Upper lobe of left lung (tissue), 6 donors: ENCODE results near the gene ARHGEF3. TPM values are rescaled to one million over a fixed set of nuclear protein-coding genes. Genes with fewer than 3 reads are reported as not detected.

Experiments used
- ATAC-seq, 2 donors: fragments of 200-7000 bp; cut with Tn5 transposase; one replicate each; pipeline ENCODE4 v1.9.1; 2022; ENCODE audit warnings: mild to moderate bottlenecking in 2 of 2, moderate library complexity in 2 of 2; ENCODE audit not compliant: low FRiP score in 2 of 2
- DNase-seq, 2 donors: peaks; one replicate each; pipeline ENCODE4 v3.0.0-alpha.2; 2019 to 2020
- H3K27ac ChIP-seq, 4 donors: fragments of 200-600 bp; sonication (generic); one replicate each; pipeline ENCODE4 v1.5.1; 2016 to 2019
- H3K27me3 ChIP-seq, 4 donors: fragments of 200-600 bp; sonication (generic); one replicate each; pipeline ENCODE4 v1.5.1; 2017 to 2019
- H3K36me3 ChIP-seq, 4 donors: fragments of 200-600 bp; sonication (generic); one replicate each; pipeline ENCODE4 v1.5.1; 2016 to 2019
- H3K4me1 ChIP-seq, 4 donors: fragments of 200-600 bp; sonication (generic); one replicate each; pipeline ENCODE4 v1.5.1; 2018 to 2019
- H3K4me3 ChIP-seq, 4 donors: fragments of 200-600 bp; sonication (generic); one replicate each; pipeline ENCODE4 v1.5.1; 2017 to 2019; ENCODE audit warnings: mild to moderate bottlenecking in 2 of 4, moderate library complexity in 1 of 4
- H3K9me3 ChIP-seq, 4 donors: fragments of 200-600 bp; sonication (generic); one replicate each; pipeline ENCODE4 v1.5.1; 2018 to 2019
- CTCF ChIP-seq, 6 experiments: fragments of 450-650 bp in 4 of 6; fragments of 200-600 bp in 2 of 6; sonication (generic) in 2 of 6; IDR thresholded peaks; one replicate each; pipeline ENCODE4 v1.5.1; 2016 to 2019; ENCODE audit warnings: antibody characterized with exemption in 6 of 6
- EP300 ChIP-seq, 4 donors: sonication (generic); formaldehyde crosslinking; IDR thresholded peaks; one replicate each; pipeline ENCODE4 v1.5.1; 2017; ENCODE audit warnings: antibody characterized with exemption in 4 of 4, control low read depth in 2 of 4
- POLR2A ChIP-seq, 4 donors: fragments of 450-650 bp; IDR thresholded peaks; one replicate each; pipeline ENCODE4 v1.5.1; 2016 to 2017; ENCODE audit warnings: antibody characterized with exemption in 4 of 4, mild to moderate bottlenecking in 2 of 4
- POLR2AphosphoS5 ChIP-seq, 2 donors: sonication (generic); formaldehyde crosslinking; IDR thresholded peaks; one replicate each; pipeline ENCODE4 v1.5.1; 2017; ENCODE audit warnings: antibody characterized with exemption in 2 of 2
- WGBS, 2 donors: methylation state at CpG; one replicate each; pipeline ENCODE4 v1.1.5; 2017 to 2018; 5-methylcytosine and 5-hydroxymethylcytosine counted together
- total RNA-seq, 6 donors: library from RNA; depleted of rRNA in 4 of 6; stranded (reverse); fragments of >200 nt in 4 of 6; gene quantifications; one replicate each; pipeline versions ENCODE4 v1.1.0 to v1.2.1, GENCODE V29; 2016 to 2021
- donor health status: DM: no; HTN: no; CAD: no; lungs with moderate emphysema.
- donor health status: DM: no; HTN: yes; CAD: no; lungs with severe emphysema.

The ARHGEF3 gene
- total RNA-seq, 6 donors from 2014 or later: 26.6 to 38.9 (median 30.0) TPM

DNA sequence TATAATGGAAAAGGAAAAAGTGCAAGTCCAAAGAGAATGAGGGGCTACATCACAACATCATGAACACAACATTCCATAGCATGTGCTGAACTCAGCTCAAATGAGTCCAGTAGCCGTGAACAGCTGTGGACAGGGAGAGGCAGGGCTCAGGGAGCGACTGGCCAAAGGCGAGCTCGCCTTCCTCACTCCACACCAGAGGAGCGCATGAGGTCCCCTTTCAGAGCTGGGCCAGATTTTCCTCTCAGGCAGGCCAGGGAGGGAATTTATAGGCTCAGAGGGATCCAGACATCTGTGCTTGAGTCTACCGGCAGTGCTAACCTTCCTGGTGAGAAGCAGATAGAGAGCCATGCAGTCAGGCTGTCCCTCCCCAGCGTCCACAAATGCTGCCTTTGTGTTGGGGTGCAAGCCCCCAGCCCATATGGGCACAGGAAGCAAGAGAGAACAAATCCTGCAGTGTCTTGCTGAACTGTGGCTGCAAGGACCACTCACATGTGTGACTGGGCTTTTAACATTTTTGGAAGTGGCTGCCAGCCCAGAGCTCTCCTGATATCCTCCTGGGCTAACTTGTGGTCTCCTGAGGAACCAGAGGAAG is 32.5 kb downstream of the ARHGEF3 start:
- Histone ChIP-seq H3K9me3 (no peaks in the 10 kb centered on the region), H3K36me3 (peaks cover 0 to 34% (median 16%) of the 10 kb centered on the region in 4 donors), H3K4me1 (peaks cover 0 to 20% (median 15%) of the 10 kb centered on the region in 4 donors), H3K4me3 (no peak overlapping the region), H3K27me3 (no peaks in the 10 kb centered on the region), H3K27ac (peak overlapping the region in 3 of 4 donors; percentile 26 to 53 (median 44))
- TF ChIP-seq POLR2AphosphoS5 (IDR thresholded peaks at IDR 0.05) (no peak), EP300 (IDR thresholded peaks at IDR 0.05) (no peak), CTCF (IDR thresholded peaks at IDR 0.05) (no peak), POLR2A (IDR thresholded peaks at IDR 0.05) (no peak)
- WGBS, 2 donors: 90 to 91% methylated on average over 7 of the region's 7 CpGs
- DNase-seq (peak in 1 of 2 donors; percentile 13), ATAC-seq (peak; percentile 43 to 69)

DNA sequence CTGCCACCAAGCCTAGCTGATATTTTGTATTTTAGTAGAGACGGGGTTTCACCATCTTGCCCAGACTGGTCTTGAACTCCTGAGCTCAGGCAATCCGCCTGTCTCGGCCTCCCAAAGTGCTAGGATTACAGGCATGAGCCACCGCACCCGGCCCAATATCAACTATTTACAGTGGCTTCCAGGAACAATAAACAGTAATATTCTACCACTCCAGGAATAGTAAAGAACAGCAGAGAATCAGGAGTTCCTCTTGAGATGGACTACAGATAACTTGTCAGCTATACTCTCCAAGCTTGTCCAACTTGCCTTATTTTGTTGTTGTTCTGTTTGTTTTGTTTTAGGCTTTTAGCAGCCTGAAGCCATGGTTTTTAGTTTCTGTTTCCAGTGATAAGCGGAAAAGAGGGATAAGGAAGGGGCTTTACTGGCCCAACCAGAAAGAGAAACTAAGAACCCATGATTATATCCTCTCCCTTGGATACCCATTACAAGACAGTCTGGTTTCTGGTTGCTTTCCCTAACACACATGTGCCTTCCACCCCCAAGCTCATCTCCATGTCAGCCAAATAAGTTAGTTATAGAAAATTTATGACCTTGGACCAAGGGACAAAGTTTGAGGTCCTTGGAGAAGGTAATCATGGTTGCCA is 36.7 kb downstream of the ARHGEF3 start:
- TF ChIP-seq CTCF (IDR thresholded peaks at IDR 0.05) (no peak), EP300 (IDR thresholded peaks at IDR 0.05) (no peak)
- Histone ChIP-seq H3K9me3 (no peaks in the 10 kb centered on the region), H3K4me1 (peaks cover 3 to 34% (median 26%) of the 10 kb centered on the region in 4 donors), H3K27ac (peak overlapping the region; percentile 8 to 48 (median 24)), H3K27me3 (no peaks in the 10 kb centered on the region), H3K36me3 (peaks cover 0 to 8% (median 0%) of the 10 kb centered on the region in 4 donors), H3K4me3 (no peak overlapping the region)
- no peak for DNase-seq
- WGBS, 2 donors: 78% methylated on average over 6 of the region's 6 CpGs
- ATAC-seq: no peak

DNA sequence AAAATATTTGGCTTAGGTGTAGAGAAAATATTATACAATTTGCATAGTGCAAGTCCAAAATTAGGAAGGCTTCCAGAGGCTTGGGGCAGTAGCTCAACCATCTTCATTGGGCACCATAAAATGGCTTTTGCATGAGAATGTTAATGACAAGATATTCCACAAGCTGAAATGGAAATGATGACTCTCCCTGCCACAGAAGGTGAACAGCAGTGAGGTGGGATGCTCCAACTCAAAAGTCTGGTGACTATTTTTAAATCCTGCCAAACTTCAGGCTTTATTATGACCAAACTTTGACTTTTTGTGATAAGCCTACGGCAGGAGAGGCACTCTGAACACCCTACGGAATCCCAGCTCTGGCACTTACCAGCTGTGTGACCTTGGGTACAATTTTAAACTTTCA is 37.6 kb downstream of the ARHGEF3 start:
- no peak for DNase-seq
- Histone ChIP-seq H3K4me3 (no peak overlapping the region), H3K27me3 (no peaks in the 10 kb centered on the region), H3K4me1 (peaks cover 10 to 37% (median 29%) of the 10 kb centered on the region in 4 donors), H3K27ac (peak overlapping the region in 1 of 4 donors; percentile 48), H3K36me3 (peaks cover 0 to 1% (median 0%) of the 10 kb centered on the region in 4 donors), H3K9me3 (no peaks in the 10 kb centered on the region)
- TF ChIP-seq CTCF (IDR thresholded peaks at IDR 0.05) (no peak), POLR2A (IDR thresholded peaks at IDR 0.05) (no peak), POLR2AphosphoS5 (IDR thresholded peaks at IDR 0.05) (no peak), EP300 (IDR thresholded peaks at IDR 0.05) (no peak)
- no peak for ATAC-seq
- WGBS, 2 donors: 90 to 100% methylated on average over 2 of the region's 2 CpGs

- Histone ChIP-seq H3K4me1 (peaks cover 17 to 42% (median 35%) of the 10 kb centered on the region in 4 donors), H3K4me3 (no peak overlapping the region), H3K27ac (no peak overlapping the region), H3K27me3 (no peaks in the 10 kb centered on the region), H3K36me3 (no peaks in the 10 kb centered on the region), H3K9me3 (no peaks in the 10 kb centered on the region)
- TF ChIP-seq POLR2A (IDR thresholded peaks at IDR 0.05): no peak
- TF ChIP-seq POLR2AphosphoS5 (IDR thresholded peaks at IDR 0.05): no peak
- no peak for TF ChIP-seq EP300 (IDR thresholded peaks at IDR 0.05)
- TF ChIP-seq CTCF (IDR thresholded peaks at IDR 0.05): no peak
- WGBS, 2 donors: 75 to 77% methylated on average over 2 of the region's 2 CpGs
- DNase-seq (no peak), ATAC-seq (no peak)
These were observed 38.5 kb downstream of the ARHGEF3 start for GRCh38 chr3:56763233-56763632.
